Uterus (tissue), 4 donors: ENCODE measurements around the gene COL18A1. TPM values are rescaled to one million over a fixed set of nuclear protein-coding genes. Genes with fewer than 3 reads are reported as not detected.
A peak's percentile ranks its signal among the peaks of the same experiment; 100 is the strongest.

Source experiments
- DNase-seq, 2 donors: peaks; one replicate each; pipeline ENCODE4 v3.0.0-alpha.2; 2019 to 2020
- H3K27ac ChIP-seq, 2 donors: fragments of 200-600 bp; sonication (generic); 1 replicate in 1 of 2; 2 replicates in 1 of 2; pipeline ENCODE4 v1.5.1; 2016 to 2018
- H3K27me3 ChIP-seq, 2 donors: fragments of 200-600 bp; sonication (generic); one replicate each; pipeline ENCODE4 v1.5.1; 2018 to 2019; ENCODE audit warnings: control low read depth in 1 of 2
- H3K36me3 ChIP-seq, 2 donors: fragments of 200-600 bp; sonication (generic); one replicate each; pipeline ENCODE4 v1.5.1; 2019; ENCODE audit warnings: control low read depth in 1 of 2
- H3K4me1 ChIP-seq, 2 donors: fragments of 200-600 bp; sonication (generic); one replicate each; pipeline ENCODE4 v1.5.1; 2018 to 2019; ENCODE audit warnings: control low read depth in 1 of 2
- H3K4me3 ChIP-seq, 2 donors: fragments of 200-600 bp; sonication (generic); 1 replicate in 1 of 2; 2 replicates in 1 of 2; pipeline ENCODE4 v1.5.1; 2018 to 2019; ENCODE audit warnings: mild to moderate bottlenecking in 1 of 2
- H3K9me3 ChIP-seq, 2 donors: fragments of 200-600 bp; sonication (generic); one replicate each; pipeline ENCODE4 v1.5.1; 2019; ENCODE audit warnings: control low read depth in 1 of 2
- CTCF ChIP-seq, 4 experiments: fragments of 200-600 bp in 2 of 4; fragments of 450-650 bp in 2 of 4; sonication (generic) in 2 of 4; IDR thresholded peaks; one replicate each; pipeline ENCODE4 v1.5.1; 2016 to 2019; ENCODE audit warnings: antibody characterized with exemption in 4 of 4, mild to moderate bottlenecking in 2 of 4, moderate library complexity in 1 of 4
- POLR2A ChIP-seq, 2 donors: fragments of 450-650 bp; IDR thresholded peaks; one replicate each; pipeline ENCODE4 v1.6.1; 2016; ENCODE audit warnings: antibody characterized with exemption in 2 of 2, mild to moderate bottlenecking in 1 of 2, moderate library complexity in 1 of 2
- intact Hi-C: fragments of 100-400 bp; cut with DNase I; formaldehyde crosslinking; loops from one replicate; pipeline ENCODE4 v1.15.1; 2023; ENCODE audit warnings: low total_unique reads
- total RNA-seq, 4 donors: library from RNA; depleted of rRNA in 3 of 4; stranded (reverse); fragments of >200 nt in 3 of 4; gene quantifications; one replicate each; pipeline versions ENCODE4 v1.1.0 to v1.2.4, GENCODE V29; 2014 to 2023
- donor health status: DM: yes; HTN: yes; CAD: no.

Gene COL18A1
- total RNA-seq, 4 donors from 2014 or later = 73.0 to 223 (median 152) TPM

- Histone ChIP-seq H3K9me3 (no peaks in the 10 kb centered on the region), H3K27me3 (no peaks in the 10 kb centered on the region), H3K4me1 (peaks cover 4 to 8% of the 10 kb centered on the region in 2 donors), H3K27ac (peak overlapping the region; percentile 75 to 76), H3K4me3 (peak overlapping the region; percentile 24 to 29), H3K36me3 (no peaks in the 10 kb centered on the region)
- DNase-seq = peak; percentile 85 to 90
- peak in 1 of 2 donors; percentile 39 for TF ChIP-seq POLR2A (IDR thresholded peaks at IDR 0.05)
- peak; percentile 94 to 99 (median 98) for TF ChIP-seq CTCF (IDR thresholded peaks at IDR 0.05)
- intact Hi-C loops = no loop called here
These were observed 34.4 kb downstream of the COL18A1 start for GRCh38 chr21:45439161-45439872.

- no peaks in the 10 kb centered on the region for H3K27me3 ChIP-seq
- no peaks in the 10 kb centered on the region for H3K36me3 ChIP-seq
- no peak overlapping the region for H3K4me3 ChIP-seq
- TF ChIP-seq POLR2A (IDR thresholded peaks at IDR 0.05) (no peak), CTCF (IDR thresholded peaks at IDR 0.05) (no peak)
- peaks cover 4 to 8% of the 10 kb centered on the region in 2 donors for H3K4me1 ChIP-seq
- H3K27ac ChIP-seq = peak overlapping the region; percentile 75 to 76
- intact Hi-C loops = loop anchor here (2.0 kb wide), 1 partner anchor 147 kb away; no protein-coding TSS in a partner anchor
- no peaks in the 10 kb centered on the region for H3K9me3 ChIP-seq
- no peak for DNase-seq
These were observed 35.0 kb downstream of the COL18A1 start for GRCh38 chr21:45439901-45440461.

- Histone ChIP-seq H3K27me3 (no peaks in the 10 kb centered on the region), H3K27ac (no peak overlapping the region), H3K36me3 (no peaks in the 10 kb centered on the region), H3K4me1 (peaks cover 4 to 8% of the 10 kb centered on the region in 2 donors), H3K4me3 (no peak overlapping the region), H3K9me3 (no peaks in the 10 kb centered on the region)
- no peak for DNase-seq
- no peak for TF ChIP-seq CTCF (IDR thresholded peaks at IDR 0.05)
- no peak for TF ChIP-seq POLR2A (IDR thresholded peaks at IDR 0.05)
- intact Hi-C loops = loop anchor here (2.0 kb wide), 1 partner anchor 148 kb away; no protein-coding TSS in a partner anchor
These were observed 35.9 kb downstream of the COL18A1 start for GRCh38 chr21:45440736-45441350.

- peaks cover 0 to 3% of the 10 kb centered on the region in 2 donors for H3K9me3 ChIP-seq
- peaks cover 4 to 8% of the 10 kb centered on the region in 2 donors for H3K4me1 ChIP-seq
- no peak for DNase-seq
- intact Hi-C loops = loop anchor here (2.0 kb wide), 2 partner anchors 51 to 149 kb away; no protein-coding TSS in a partner anchor
- H3K4me3 ChIP-seq = no peak overlapping the region
- no peaks in the 10 kb centered on the region for H3K36me3 ChIP-seq
- no peak for TF ChIP-seq POLR2A (IDR thresholded peaks at IDR 0.05)
- TF ChIP-seq CTCF (IDR thresholded peaks at IDR 0.05) = no peak
- H3K27me3 ChIP-seq = no peaks in the 10 kb centered on the region
- no peak overlapping the region for H3K27ac ChIP-seq
These were observed 36.7 kb downstream of the COL18A1 start for GRCh38 chr21:45441431-45442255.
